ENCODE results near the gene RHEBL1.

GRCh38 chr12:49052451-49053208 is 17.1 kb downstream of the RHEBL1 start:
- TF ChIP-seq CTCF (IDR thresholded peaks at IDR 0.05; ENCODE audit: low read depth, low read length, poor library complexity, severe bottlenecking) (no peak), EZH2phosphoT487 (IDR thresholded peaks at IDR 0.05; ENCODE audit: borderline replicate concordance, low read length) (no peak)
